Keratinocyte (primary cell): Measurements from ENCODE around the gene MOGAT1.

Experiments used
- CTCF ChIP-seq, 3 experiments: IDR thresholded peaks in 1 of 3; conservative IDR thresholded peaks in 1 of 3; optimal IDR thresholded peaks in 1 of 3; 2 replicates in 2 of 3; 3 replicates in 1 of 3; pipeline versions ENCODE3 to v1.5.1; 2011; ENCODE audit warnings: low read length in 3 of 3, mild to moderate bottlenecking in 3 of 3, moderate library complexity in 2 of 3, control low read depth in 1 of 3, inconsistent platforms in 1 of 3; ENCODE audit not compliant: insufficient read depth in 2 of 3; ENCODE audit errors: extremely low read depth in 1 of 3
- EZH2 ChIP-seq: IDR thresholded peaks from one replicate; pipeline ENCODE4 v1.6.1; 2012; ENCODE audit warnings: inconsistent platforms, mild to moderate bottlenecking, low read length, moderate library complexity

- TF ChIP-seq CTCF (optimal IDR thresholded peaks at IDR 0.05 in 1 of 3, IDR thresholded peaks at IDR 0.05 in 1 of 3, conservative IDR thresholded peaks at IDR 0.05 in 1 of 3; ENCODE audit: extremely low read depth in 1 of 3, insufficient read depth in 2 of 3, low read length in 3 of 3): no peak
- no peak for TF ChIP-seq EZH2
These were observed 18.2 kb upstream of the MOGAT1 start for GRCh38 chr2:222653280-222653679.
